GM23248 (cell line): ENCODE data around the gene SLC1A2.

ENCODE experiments used
- EZH2 ChIP-seq: fragments of 200-600 bp; sonication (generic); IDR thresholded peaks from 2 replicates; pipeline ENCODE4 v1.6.1; 2018; ENCODE audit warnings: antibody characterized with exemption, mild to moderate bottlenecking; ENCODE audit not compliant: insufficient read depth, poor library complexity, severe bottlenecking
- EZH2phosphoT487 ChIP-seq: fragments of 200-600 bp; sonication (generic); IDR thresholded peaks from 2 replicates; pipeline ENCODE4 v1.6.1; 2018; ENCODE audit warnings: antibody characterized with exemption, moderate library complexity, mild to moderate bottlenecking, low read depth; ENCODE audit not compliant: insufficient read depth

GRCh38 chr11:35376118-35376510 is 43.2 kb downstream of the SLC1A2 start:
- TF ChIP-seq EZH2phosphoT487 (no peak), EZH2 (no peak)
